Measurements from ENCODE around the gene GATA5.

GATA5 gene

GRCh38 chr20:62516338-62516737 is 40.5 kb upstream of the GATA5 start:
- no peak for DNase-seq (ENCODE audit: low read depth in 1 of 2, low spot score in 1 of 2)
- Histone ChIP-seq H3K27ac (replicated peaks) (no peak overlapping the region), H3K27me3 (ENCODE audit: insufficient read depth, poor library complexity, severe bottlenecking) (peaks cover 27% of the 10 kb centered on the region), H3K4me3 (replicated peaks; ENCODE audit: insufficient read depth, low read length) (no peak overlapping the region)
- no peak for TF ChIP-seq POLR2AphosphoS5 (IDR thresholded peaks at IDR 0.05; ENCODE audit: low read depth)
- no peak for TF ChIP-seq SPI1 (IDR thresholded peaks at IDR 0.05; ENCODE audit: borderline replicate concordance, low read depth)
- TF ChIP-seq, protein P1, sequence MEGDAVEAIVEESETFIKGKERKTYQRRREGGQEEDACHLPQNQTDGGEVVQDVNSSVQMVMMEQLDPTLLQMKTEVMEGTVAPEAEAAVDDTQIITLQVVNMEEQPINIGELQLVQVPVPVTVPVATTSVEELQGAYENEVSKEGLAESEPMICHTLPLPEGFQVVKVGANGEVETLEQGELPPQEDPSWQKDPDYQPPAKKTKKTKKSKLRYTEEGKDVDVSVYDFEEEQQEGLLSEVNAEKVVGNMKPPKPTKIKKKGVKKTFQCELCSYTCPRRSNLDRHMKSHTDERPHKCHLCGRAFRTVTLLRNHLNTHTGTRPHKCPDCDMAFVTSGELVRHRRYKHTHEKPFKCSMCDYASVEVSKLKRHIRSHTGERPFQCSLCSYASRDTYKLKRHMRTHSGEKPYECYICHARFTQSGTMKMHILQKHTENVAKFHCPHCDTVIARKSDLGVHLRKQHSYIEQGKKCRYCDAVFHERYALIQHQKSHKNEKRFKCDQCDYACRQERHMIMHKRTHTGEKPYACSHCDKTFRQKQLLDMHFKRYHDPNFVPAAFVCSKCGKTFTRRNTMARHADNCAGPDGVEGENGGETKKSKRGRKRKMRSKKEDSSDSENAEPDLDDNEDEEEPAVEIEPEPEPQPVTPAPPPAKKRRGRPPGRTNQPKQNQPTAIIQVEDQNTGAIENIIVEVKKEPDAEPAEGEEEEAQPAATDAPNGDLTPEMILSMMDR (IDR thresholded peaks at IDR 0.05; ENCODE audit: insufficient read depth, low read length), result no peak
- TF ChIP-seq GABPA (IDR thresholded peaks at IDR 0.05; ENCODE audit: low read depth), result no peak
- TF ChIP-seq, protein P2, sequence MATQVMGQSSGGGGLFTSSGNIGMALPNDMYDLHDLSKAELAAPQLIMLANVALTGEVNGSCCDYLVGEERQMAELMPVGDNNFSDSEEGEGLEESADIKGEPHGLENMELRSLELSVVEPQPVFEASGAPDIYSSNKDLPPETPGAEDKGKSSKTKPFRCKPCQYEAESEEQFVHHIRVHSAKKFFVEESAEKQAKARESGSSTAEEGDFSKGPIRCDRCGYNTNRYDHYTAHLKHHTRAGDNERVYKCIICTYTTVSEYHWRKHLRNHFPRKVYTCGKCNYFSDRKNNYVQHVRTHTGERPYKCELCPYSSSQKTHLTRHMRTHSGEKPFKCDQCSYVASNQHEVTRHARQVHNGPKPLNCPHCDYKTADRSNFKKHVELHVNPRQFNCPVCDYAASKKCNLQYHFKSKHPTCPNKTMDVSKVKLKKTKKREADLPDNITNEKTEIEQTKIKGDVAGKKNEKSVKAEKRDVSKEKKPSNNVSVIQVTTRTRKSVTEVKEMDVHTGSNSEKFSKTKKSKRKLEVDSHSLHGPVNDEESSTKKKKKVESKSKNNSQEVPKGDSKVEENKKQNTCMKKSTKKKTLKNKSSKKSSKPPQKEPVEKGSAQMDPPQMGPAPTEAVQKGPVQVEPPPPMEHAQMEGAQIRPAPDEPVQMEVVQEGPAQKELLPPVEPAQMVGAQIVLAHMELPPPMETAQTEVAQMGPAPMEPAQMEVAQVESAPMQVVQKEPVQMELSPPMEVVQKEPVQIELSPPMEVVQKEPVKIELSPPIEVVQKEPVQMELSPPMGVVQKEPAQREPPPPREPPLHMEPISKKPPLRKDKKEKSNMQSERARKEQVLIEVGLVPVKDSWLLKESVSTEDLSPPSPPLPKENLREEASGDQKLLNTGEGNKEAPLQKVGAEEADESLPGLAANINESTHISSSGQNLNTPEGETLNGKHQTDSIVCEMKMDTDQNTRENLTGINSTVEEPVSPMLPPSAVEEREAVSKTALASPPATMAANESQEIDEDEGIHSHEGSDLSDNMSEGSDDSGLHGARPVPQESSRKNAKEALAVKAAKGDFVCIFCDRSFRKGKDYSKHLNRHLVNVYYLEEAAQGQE (IDR thresholded peaks at IDR 0.05; ENCODE audit: insufficient replicate concordance, low read depth), result no peak

DNA sequence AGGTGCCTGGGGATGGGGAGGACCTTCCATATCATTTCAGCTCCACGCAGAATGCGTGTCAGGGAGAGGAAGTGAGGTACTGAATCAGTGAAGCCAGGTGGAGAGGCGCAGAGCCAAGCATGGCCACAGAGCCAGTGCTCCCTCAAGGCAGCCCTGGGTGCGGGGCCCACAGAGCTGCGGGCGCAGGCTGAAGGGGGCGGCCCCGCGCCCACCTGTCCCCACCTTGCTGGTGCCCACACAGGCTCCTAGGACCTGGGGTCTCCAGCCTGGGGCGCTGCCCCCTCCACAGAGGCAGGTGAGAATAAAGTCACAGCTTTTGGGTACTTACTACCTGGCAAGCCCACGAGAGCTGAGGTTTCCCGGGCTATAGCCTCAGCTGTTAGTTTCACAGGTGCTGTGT is 40.0 kb upstream of the GATA5 start:
- H3K27ac ChIP-seq (replicated peaks), result no peak overlapping the region
- H3K4me3 ChIP-seq (replicated peaks; ENCODE audit: insufficient read depth, low read length), result no peak overlapping the region
- no peak for DNase-seq (ENCODE audit: low read depth in 1 of 2, low spot score in 1 of 2)
- peaks cover 27% of the 10 kb centered on the region for H3K27me3 ChIP-seq (ENCODE audit: insufficient read depth, poor library complexity, severe bottlenecking)
- TF ChIP-seq, protein P2 (IDR thresholded peaks at IDR 0.05; ENCODE audit: insufficient replicate concordance, low read depth), result no peak
- TF ChIP-seq GABPA (IDR thresholded peaks at IDR 0.05; ENCODE audit: low read depth) (no peak), POLR2AphosphoS5 (IDR thresholded peaks at IDR 0.05; ENCODE audit: low read depth) (no peak)

GRCh38 chr20:62515280-62515679 is 39.5 kb upstream of the GATA5 start:
- H3K4me3 ChIP-seq (replicated peaks; ENCODE audit: insufficient read depth, low read length), result no peak overlapping the region
- TF ChIP-seq, protein P2 (IDR thresholded peaks at IDR 0.05; ENCODE audit: insufficient replicate concordance, low read depth), result no peak
- no peak for TF ChIP-seq SPI1 (IDR thresholded peaks at IDR 0.05; ENCODE audit: borderline replicate concordance, low read depth)
- TF ChIP-seq, protein P1 (IDR thresholded peaks at IDR 0.05; ENCODE audit: insufficient read depth, low read length), result no peak
- no peak for TF ChIP-seq POLR2AphosphoS5 (IDR thresholded peaks at IDR 0.05; ENCODE audit: low read depth)
- DNase-seq (ENCODE audit: low read depth in 1 of 2, low spot score in 1 of 2), result no peak
- H3K27me3 ChIP-seq (ENCODE audit: insufficient read depth, poor library complexity, severe bottlenecking), result peaks cover 27% of the 10 kb centered on the region
- no peak overlapping the region for H3K27ac ChIP-seq (replicated peaks)

DNA sequence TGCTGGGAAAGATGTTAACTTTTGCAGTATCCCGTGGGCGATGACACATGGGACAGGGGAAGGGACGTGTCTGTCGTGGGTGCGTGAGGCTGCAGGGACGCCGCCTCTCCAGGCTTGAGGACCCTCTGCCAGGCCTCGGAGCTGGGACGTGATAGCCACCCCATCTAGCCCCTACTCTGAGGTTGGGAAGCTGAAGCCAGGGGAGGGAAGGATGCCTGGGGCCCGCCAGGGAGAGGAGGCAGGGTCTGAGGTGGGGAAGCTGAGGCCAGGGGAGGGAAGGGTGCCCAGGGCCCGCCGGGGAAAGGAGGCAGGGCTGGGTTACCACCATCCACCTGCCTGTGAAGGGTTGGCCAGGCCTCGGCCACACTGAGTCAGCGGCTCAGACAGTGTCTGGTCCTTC is 38.2 kb upstream of the GATA5 start:
- no peak for DNase-seq (ENCODE audit: low read depth in 1 of 2, low spot score in 1 of 2)
- peaks cover 25% of the 10 kb centered on the region for H3K27me3 ChIP-seq (ENCODE audit: insufficient read depth, poor library complexity, severe bottlenecking)
- TF ChIP-seq POLR2AphosphoS5 (IDR thresholded peaks at IDR 0.05; ENCODE audit: low read depth) (no peak), SPI1 (IDR thresholded peaks at IDR 0.05; ENCODE audit: borderline replicate concordance, low read depth) (no peak), GABPA (IDR thresholded peaks at IDR 0.05; ENCODE audit: low read depth) (no peak)
- TF ChIP-seq, protein P1 (IDR thresholded peaks at IDR 0.05; ENCODE audit: insufficient read depth, low read length), result no peak
- TF ChIP-seq, protein P2 (IDR thresholded peaks at IDR 0.05; ENCODE audit: insufficient replicate concordance, low read depth), result no peak
- H3K4me3 ChIP-seq (replicated peaks; ENCODE audit: insufficient read depth, low read length), result no peak overlapping the region
- no peak overlapping the region for H3K27ac ChIP-seq (replicated peaks)
